ENCODE results near the gene DUSP10.

GRCh38 chr1:221706191-221706590 lies 35.7 kb downstream of the DUSP10 start:
- no peak for TF ChIP-seq CTCF (conservative IDR thresholded peaks at IDR 0.05; ENCODE audit: low read depth, low read length)
- TF ChIP-seq EZH2 (IDR thresholded peaks at IDR 0.05; ENCODE audit: low read length, unreplicated experiment) = no peak

Measured in PC-3 (cell line).